Choroid plexus epithelial cell (primary cell): Measurements from ENCODE around the gene NEU4.

ENCODE experiments used
- DNase-seq: peaks from one replicate; pipeline ENCODE4 v3.0.0-alpha.2; 2010; ENCODE audit warnings: low read depth
- H3K4me3 ChIP-seq: 2 replicates; pipeline ENCODE4 v1.5.1; 2011; ENCODE audit warnings: low read depth, mild to moderate bottlenecking, control low read depth, low read length, moderate library complexity
- TF ChIP-seq, protein P1 (sequence below): conservative IDR thresholded peaks from 2 replicates; pipeline ENCODE4 v1.5.1; 2011; ENCODE audit warnings: low read depth, mild to moderate bottlenecking, control low read depth, inconsistent platforms, low read length, moderate library complexity

NEU4 gene

DNA sequence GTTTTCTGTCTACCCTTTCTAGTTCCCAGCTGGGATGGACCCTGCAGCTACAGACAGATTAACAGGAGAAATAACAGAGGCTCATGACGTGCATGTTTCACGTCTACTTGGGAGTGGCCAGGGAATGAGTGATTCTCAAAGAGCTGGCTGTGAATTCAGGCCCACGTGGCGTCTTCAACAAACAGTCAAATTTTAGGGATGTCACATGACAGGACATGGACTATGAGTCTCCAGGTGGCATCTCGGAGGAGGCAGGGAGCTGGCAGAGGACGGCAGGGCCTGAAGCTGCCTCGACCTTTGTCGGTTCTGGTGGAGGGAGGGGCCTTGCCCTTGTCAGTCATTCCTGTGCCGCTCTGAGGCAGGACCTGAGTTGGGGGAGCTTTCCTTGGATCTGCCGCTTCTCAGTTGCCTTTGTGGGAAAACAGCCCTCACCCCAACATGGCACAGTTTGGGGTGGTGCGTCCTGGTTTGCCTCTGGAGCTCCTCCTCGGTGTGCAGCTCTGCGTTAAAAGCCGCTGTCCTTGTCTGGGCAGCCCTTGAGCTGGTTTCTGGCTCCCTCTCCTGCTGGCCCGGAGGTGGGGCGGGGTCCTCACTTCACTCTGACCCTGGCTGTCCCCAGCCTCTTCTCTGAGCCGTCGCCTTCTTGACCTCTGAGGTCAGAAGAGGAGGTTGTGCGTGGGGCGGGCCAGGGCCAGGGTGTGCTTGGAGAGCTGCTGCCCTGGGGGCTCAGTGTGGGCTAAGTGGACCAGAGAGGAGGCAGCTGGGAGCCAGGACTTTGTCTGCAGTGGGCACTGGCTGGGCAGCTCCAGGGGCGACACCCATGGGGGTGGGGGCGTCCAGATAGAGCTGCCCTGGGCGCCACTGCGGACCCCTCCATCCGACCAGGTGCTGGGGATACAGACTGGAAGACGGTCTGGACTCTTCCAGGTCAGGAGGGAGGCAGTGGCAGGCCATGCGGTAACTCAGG, 44.4 kb upstream of the NEU4 start:
- DNase-seq, result no peak
- no peak overlapping the region for H3K4me3 ChIP-seq
- TF ChIP-seq, protein P1, sequence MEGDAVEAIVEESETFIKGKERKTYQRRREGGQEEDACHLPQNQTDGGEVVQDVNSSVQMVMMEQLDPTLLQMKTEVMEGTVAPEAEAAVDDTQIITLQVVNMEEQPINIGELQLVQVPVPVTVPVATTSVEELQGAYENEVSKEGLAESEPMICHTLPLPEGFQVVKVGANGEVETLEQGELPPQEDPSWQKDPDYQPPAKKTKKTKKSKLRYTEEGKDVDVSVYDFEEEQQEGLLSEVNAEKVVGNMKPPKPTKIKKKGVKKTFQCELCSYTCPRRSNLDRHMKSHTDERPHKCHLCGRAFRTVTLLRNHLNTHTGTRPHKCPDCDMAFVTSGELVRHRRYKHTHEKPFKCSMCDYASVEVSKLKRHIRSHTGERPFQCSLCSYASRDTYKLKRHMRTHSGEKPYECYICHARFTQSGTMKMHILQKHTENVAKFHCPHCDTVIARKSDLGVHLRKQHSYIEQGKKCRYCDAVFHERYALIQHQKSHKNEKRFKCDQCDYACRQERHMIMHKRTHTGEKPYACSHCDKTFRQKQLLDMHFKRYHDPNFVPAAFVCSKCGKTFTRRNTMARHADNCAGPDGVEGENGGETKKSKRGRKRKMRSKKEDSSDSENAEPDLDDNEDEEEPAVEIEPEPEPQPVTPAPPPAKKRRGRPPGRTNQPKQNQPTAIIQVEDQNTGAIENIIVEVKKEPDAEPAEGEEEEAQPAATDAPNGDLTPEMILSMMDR, result no peak

DNA sequence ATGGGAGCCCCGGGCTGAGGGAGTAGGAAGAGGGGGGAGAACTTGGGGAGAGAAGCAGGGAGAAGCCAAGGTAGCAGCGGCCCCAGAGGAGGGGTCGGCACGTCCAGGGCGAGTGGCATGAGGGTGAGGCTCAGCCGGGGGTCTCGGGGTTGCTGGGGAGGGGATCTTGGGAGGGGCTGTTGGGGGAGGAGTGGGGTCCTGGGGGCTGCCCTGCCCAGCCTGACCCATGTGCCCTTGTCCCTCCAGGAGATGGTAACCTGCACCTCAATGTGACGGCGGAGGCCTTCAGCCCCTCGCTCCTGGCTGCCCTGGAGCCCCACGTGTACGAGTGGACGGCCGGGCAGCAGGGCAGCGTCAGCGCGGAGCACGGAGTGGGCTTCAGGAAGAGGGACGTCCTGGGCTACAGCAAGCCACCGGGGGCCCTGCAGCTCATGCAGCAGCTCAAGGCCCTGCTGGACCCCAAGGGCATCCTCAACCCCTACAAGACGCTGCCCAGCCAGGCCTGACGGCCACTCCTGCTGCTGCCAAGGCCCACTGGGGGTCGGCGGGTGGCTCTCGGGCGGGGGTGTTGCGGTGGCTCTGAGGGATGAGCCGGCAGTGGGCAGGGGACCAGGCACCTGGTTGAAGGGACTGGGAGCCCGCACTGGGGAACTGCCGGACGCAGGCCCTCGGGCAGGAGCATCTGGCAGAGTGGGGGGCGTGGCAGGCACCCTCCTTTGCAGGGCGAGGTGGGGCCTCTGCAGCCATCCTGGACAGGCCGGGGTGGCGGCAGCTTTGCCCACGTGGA, 41.3 kb upstream of the NEU4 start:
- TF ChIP-seq, protein P1, result no peak
- no peak for DNase-seq
- H3K4me3 ChIP-seq, result no peak overlapping the region

DNA sequence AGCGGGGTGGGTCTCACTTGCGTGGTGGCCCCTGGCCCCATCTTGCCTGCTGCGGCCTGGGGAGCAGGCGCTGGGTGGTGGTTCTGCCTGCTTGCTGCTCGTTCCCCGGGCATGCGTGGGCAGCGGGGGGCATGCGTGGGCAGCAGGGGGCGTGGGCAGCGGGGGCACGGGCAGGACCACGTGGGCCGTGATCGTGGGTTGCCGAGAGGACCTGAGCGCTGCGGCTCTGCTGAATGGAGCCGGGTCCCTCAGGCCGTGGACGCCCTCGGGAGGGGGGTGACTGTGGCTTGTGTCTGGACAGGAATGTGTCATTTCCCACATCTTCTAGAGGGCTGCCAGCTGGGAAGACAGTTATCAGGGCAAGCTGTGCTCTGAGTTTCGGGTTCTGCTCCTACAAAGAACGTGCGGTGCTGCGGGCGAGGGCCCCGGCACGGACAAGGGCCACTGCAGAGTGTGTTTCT, 40.7 kb upstream of the NEU4 start:
- no peak overlapping the region for H3K4me3 ChIP-seq
- TF ChIP-seq, protein P1, result no peak
- no peak for DNase-seq

DNA sequence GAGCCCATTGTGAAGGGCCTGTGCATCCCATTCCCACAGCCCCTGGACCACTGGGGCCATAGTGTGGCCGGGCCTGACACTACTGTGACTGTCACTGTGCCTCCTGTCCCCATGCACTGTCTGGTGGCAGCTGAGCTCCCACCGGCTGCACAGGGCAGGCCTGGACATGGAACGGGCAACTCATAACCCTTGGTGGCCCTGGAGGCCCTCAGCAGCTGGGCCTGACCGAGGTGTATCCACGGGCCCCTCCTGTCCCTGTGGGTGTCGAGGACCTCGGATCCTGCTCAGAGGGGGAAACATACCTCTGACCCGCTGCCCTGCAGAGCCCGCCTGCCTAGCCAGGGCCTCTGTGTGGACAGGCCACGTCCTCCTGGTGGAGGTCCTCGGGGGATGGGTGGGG, 40.1 kb upstream of the NEU4 start:
- TF ChIP-seq, protein P1, result no peak
- no peak overlapping the region for H3K4me3 ChIP-seq
- no peak for DNase-seq

DNA sequence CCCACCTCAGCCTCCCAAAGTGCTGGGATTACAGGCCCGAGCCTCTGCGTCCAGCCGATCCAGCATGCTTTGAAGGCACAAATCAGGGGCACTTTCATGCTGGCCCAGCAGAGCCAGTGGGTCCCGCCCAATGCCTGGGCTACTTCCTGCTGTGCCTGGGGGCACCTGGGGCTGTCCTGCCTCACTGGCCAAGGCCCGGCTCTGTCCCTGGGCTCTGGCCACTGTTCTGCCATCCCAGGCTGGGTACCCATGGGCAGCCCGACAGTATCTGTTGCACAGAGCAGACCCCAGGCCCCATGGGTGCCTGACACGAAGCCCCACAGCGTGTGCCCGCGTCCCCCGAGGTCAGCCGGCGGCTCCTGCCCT, 39.2 kb upstream of the NEU4 start:
- no peak overlapping the region for H3K4me3 ChIP-seq
- no peak for DNase-seq
- TF ChIP-seq, protein P1, result no peak

DNA sequence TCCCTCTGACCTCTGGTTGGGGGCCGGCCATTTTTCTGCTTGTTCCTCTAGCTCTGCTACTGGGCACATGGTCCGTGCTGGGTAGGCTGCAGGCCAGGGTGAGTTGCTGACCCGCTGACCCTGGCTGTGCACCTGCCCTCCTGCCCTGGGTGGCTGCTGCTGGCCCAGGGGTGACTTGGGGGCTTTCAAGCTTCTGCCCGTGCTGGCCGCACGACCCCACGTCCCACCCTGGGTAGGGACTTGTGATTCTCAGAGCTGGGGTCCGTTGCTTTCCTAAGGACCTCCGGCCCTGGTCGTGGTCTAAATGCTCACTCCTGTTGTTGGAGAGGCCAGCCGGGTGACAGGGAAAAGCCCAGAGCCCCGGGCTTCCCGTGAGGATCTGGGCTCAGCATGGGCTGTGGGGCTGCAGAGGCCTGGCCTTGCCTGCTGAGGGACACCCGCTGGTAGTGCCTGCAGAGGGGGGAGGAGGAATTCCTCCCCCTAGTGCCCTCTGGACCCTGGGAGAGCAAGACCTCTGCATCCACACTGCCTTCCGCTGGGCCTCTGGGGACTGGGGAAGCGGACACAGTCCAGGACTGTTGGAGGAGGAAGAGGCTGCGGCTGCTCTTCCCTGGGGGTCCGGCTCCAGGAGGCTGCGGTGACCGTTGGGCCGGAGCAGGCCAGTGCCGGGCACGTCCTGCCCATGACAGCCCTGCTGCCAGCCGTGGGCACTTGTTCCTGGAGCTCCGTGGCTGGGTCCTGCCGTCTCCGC, 38.6 kb upstream of the NEU4 start:
- H3K4me3 ChIP-seq, result no peak overlapping the region
- DNase-seq, result no peak
- TF ChIP-seq, protein P1, result no peak
